Stimulated activated CD4-positive, alpha-beta T cell treated with anti-CD3 and anti-CD28 coated beads, TNF-alpha, amount 100 ng/mL, for 4 hours (primary cell): Measurements from ENCODE around the gene FLT3.
"Not testable (repeated sequence)": the region's sequence is repeated elsewhere in the genome, so short reads cannot be mapped to it uniquely, and the experiment has no call there.

ENCODE experiments used
- DNase-seq, 3 experiments: peaks; one replicate each; pipeline ENCODE4 v3.0.0-alpha.2; 2020; ENCODE audit warnings: low read depth in 3 of 3

FLT3 gene

DNA sequence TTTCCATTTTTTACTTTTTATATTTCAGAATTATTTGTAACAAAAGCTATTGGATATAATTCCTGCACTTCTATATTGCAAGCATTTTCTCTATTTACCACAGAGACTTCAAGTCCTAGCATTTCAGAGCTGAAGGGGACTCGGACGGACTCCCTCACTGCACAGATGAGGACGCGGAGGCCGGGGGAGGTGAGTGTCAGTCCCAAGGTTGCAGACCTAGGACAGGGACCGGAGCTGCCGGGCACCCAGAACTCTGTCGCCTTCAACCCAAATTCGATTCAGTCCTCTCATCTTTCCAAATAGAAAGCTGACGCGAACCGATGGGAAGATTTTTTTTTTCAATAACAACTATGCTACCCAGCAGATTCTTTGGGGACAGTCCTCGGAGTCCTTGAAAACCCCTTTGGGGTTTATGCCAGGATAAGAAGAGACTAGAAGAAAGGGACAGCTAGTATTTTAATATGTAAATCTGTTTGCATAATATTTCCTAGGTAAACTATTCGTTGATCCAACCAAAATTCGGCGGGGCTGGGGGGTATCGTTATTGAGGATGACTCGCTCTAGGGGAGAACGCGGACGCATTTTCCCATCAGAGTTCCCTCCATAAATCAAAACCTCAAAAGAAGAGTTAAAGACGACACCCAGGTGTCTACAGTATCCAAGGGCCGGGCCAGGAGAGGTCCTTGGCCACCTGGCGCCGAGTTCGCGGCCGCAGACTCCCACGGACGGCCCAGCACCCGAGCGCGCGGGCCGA lies 803 bp downstream of the FLT3 start:
- no peak for DNase-seq

DNA sequence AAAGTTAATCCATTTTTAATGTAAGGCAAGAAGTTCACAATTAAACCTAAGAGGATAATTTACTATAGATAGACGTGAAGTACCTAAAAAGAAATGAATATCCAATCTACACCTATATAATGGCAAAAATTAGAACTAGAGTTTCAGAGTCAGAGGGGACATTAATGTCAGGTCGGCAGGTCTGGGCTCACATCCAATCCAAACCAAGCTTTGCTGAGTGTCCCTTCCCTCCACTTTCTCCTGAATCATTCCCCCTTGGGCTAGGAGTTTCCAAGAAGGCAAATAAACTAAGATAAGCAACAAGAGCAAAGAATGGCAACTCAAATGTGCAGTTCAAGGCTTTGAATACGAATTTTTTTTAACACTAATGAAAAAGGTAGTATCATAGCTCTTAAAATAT lies 2.9 kb downstream of the FLT3 start:
- DNase-seq: no peak

DNA sequence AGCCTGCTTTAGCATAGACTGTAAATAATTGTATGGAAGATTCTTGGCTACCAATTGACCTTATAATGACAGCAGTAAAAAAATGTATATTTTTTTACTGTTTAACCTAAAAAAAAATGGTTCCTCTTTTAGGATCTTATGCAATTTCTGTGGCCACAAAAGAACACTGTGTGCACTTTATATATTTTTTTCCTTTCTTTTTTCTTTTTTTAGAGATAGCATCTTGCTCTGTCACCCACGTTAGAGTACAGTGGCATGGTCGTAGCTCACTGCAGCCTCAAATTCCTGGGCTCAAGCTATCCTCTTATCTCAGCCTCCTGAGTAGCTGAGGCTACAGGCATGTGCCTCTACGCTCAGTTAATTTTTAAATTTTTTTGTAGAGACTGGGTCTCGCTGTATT lies 6.1 kb downstream of the FLT3 start:
- DNase-seq: no peak

DNA sequence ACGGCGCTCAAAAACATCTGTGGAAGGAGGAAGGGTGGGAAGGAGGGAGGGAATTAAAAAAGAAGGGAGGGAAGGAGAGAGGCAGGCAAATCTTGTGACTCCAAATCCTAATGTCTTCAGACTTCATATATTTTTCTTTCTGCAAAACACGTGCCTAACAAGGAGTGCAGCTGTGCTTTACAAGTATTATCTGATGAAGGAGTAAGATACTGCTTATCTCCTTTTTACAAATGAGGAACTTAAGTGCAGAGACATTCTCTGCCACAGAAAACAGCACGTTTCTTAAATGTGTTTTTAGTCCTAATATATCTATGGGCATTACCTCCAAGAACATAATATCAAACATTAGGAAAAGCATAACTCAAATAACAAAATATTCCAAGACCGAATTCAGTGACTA lies 6.5 kb downstream of the FLT3 start:
- no peak for DNase-seq

DNA sequence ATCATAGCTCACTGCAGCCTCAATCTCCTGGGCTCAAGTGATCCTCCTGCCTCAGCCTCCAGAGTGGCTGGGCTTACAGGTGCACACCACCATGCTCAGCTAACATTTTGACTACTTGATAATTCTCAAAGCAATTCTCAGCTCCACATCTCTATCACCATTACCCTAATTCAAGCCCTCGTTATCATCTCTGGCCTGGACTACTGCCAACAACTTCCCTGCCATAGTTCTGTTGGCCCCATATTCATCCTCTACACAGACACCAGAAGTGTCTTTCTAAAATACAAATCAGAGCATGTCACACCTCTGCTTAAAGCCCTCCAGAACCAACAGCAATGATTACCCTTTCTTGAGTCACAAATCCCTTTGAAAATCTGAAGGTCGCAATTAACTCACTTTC lies 7.9 kb downstream of the FLT3 start:
- no peak for DNase-seq

DNA sequence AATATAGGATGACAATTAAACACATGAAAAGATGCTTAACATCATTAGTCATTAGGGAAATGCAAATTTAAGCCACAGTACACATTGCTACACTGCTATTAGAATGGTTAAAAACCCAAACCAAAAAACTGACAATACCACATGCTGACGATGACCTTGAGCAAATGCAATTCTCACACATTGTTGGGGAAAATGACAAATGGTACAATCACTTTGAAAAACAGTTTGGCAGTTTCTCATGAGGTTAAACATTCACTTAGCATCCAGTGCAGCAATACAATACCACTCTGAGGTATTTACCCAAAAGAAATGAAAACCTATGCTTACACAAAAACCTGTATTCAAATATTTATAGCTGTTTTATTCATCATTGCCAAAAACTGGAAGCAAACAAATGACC lies 11.3 kb downstream of the FLT3 start:
- DNase-seq: no peak

DNA sequence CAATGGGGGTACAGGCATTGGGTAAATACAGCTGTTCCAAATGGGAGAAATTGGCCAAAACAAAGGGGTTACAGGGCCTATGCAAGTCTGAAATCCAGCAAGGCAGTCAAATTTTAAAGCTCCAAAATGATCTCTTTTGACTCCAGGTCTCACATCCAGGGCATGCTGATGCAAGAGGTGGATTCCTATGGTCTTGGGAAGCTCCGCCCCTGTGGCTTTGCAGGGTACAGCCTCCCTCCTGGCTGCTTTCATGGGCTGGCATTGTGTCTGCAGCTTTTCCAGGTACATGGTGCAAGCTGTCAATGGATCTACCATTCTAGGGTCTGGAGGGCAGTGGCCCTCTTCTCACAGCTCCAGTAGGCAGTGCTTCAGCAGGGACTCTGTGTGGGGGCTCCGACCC lies 22.6 kb downstream of the FLT3 start:
- DNase-seq: not testable (repeated sequence)

DNA sequence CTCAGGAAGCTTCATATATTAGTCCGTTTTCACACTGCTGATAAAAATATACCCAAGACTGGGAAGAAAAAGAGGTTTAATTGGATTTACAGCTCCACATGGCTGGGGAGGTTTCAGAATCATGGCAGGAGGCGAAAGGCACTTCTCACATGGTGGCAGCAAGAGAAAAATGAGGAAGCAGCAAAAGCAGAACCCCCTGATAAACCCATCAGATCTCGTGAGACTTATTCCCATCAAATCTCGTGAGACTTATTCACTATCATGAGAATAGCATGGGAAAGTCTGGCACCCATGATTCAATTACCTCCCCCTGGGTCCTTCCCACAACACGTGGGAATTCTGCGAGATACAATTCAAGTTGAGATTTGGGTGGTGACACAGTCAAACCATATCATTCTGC lies 23.1 kb downstream of the FLT3 start:
- no peak for DNase-seq

DNA sequence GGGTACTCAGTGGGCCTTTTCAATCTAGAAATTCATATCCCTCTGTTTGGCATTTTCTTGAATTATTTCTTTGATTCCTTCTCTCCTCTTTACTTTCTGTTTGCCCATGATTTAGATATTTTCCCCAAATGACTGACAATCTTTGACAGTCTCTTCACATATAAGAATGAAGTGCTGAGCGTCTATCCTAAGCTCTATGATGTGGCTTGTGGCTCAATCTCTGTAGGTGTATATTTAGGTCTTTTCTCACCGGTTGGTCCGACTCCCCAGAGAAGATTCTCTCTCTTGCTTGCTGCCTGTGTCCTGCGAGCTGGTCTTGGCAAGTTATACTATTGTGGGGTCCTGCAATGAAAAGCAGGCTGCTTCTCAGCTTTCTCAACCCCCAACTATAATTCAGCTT lies 29.0 kb downstream of the FLT3 start:
- no peak for DNase-seq

DNA sequence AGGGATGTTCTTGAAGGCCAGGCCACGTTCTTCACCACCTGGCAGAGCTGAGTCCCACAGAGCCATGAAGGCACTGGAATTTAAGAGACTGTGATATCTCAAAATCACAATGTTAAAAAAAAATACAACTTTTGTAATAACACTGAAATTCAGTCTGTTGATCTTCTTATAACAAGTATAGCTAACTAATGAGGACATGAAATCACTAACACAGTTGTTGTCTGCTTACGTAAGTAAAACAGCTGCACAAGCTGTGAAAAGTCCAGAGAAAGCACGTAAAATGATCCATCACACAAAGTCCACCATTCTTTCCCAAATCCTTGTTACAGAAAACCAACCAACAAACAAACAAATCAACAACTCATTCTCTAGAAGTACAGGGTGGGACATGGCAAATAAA lies 32.9 kb downstream of the FLT3 start:
- no peak for DNase-seq

DNA sequence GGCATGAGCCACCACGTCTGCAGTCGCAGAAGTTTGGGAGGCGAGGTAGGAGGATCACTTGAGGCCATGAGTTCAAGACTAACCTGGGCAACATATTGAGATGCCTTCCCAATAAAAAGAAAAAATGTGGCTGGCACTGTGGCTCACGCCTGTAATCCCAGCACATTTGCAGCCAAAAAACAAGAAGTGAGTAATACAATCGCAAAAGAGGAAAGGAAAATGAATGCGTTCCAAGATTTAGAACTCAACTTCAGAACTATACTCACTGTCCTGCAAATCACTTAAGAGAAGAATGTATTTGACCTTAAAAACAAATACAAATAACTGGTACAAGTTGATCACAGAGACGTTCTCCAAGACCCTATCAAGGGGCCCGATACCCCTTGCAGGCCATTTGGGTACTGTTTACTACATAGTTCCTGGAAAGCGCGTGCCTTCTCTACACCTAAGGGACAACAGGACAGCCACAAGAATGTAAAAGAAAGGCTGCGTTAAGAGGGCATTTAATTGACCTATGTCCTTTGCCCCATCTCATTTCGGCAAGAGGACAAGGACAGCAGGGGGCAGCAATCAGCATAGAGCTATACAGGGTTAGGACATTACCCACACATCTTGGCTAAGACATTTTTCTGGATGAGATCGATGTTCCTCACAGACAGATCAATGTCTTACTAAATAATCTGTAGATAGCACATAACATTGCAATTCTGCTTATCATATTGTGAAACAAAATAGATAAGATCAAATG lies 41.3 kb downstream of the FLT3 start:
- DNase-seq: peak in 1 of 3 experiments; percentile 9

DNA sequence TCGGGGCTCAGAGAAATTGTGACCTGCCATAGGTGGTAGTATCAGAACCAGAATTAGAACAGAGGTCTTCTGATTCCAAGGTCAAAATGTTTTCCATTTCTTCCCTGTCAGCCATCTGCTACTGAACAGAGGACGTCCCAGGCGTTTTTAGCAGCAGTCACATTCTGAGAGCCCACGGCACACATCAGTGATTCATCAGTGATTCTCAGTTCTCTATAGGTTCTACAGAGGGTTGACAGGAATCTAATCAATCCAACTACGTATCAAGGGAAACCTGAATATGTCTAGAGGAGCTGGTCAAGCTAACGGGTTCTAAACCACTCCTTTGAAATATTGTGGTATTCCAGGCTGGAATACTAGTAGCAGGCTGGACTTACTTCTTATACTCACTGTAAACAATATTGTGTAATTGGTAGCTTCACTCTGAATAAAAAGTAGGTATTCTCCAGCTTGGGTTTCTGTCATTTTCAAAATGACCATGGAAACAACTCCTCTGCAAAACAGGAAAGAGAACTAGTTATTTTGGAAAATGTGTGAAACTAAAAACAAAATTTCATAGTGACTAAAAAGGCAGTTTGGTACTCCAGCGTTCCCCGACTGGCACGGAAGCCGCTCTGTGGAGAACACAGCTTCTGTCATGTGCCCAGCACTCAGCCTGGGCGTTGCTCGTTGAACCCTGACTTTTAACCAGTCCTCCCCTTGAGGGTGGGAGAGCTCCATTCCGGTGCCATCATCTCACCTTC lies 43.2 kb downstream of the FLT3 start:
- DNase-seq: no peak

DNA sequence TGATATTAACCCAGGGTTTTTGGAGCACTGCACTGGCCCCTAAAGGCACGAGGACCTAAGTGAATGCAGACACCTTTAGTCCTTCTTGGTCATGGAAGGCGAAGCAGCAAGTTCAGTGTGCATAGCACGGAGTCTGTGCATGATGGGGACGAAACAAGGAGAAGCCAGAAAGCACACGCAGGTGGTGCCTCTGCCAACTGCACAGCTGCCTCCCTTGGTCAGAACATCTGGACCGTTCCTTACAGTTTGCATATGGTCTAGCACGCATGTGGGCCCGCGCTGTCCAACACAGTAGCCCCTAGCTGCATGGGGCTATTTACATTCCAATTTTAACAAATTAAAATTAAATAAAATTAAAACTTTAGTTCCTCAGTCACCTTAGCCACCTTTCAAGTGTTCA lies 44.0 kb downstream of the FLT3 start:
- DNase-seq: no peak

DNA sequence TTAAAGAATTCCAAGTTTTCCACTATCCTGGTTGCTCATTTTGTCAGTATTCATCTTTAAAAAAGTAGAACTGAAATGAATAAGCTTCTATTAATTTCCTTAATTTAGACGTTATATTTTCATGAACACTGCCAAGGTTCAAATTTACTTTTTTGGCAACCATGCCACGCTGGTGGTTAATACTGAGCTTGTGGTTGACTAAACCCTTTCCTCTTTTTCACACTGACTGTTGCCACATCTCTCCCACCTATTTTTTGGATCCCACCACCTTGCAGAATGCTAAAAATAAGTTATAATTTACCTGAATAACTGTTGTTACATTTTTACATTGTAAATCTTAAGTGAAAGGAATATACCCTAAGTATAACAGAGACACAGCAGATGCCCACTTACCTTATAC lies 45.0 kb downstream of the FLT3 start:
- DNase-seq: no peak

DNA sequence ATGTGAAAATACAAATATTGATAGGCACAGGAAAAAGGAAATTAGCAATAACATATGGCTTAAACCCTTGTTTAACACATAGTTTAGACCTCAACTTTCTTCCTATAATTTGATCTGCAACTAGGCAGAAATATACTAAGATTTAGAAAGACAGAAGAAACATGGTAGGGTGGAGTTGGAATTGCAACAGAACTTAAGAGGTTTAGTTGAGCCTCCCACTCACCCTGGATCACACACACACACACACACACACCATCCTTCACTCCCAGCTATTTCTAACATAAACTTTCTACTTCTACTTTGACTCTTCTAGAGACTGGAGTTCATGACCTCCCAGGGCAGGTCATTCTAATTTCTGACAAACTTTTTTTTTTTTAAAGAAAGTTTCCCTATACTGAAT lies 47.4 kb downstream of the FLT3 start:
- no peak for DNase-seq

DNA sequence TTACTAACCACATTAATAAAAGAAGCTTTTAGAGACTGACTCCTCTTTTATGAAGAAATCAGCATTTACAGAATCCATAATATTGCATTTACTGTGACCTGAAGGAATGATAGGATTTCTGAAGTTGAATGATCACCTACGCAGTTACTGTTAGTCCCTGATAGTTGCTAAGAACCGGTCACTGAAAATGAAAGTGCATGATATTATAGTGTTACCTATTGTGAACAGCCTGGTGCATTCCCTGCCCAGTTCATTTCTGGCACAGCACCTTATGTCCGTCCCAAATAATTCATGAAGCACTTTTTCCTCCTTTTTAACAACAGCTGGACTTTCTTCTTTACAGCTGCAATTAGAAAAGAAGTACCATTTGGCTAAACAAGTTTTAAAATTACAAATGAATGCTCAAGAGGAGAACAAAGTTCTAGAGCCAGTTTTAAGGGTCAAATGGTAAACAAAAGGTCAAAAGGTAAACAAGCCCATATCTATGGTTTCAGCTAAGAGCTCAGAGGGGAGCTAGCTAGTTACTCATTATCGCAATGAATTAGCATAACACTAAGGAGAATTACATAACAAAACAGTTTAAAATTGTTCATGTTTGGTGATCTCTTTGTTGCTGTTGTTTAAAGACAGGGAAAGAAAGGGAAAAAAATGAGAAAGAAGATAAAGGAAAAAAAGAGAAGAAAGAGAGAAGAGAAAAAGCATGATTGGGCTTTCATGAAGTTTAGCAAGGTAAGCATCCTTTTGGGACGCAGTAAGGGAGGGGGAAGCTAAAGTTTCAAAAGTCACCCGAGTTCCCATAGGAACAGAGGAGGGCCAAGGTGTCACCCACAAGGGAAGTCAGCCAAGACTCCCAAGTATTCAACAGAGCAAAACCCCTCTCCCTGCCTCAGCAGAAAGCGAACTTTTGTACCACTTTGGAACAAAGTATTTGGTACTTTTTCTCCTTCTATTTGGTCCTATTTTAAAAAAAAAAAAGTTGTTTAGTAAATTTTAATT lies 50.2 kb downstream of the FLT3 start:
- DNase-seq: no peak

DNA sequence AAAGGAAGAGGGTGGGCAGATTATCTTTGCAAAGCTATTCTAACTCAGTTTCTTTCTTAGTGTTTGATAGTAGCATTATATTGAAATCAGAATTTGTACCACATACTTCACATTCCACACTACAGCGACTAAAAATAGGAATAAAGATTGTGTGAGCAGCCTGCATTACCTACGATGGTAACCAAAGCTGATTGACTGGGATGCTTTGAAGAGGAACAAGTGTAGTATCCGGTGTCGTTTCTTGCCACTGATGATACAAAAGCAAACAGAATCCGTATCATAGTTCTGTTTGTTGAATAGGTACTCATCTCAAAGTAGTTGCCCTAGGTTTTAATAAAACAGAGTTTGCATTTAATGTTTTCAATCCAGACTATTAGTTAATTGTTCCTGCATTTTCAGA lies 51.2 kb downstream of the FLT3 start:
- DNase-seq: no peak

DNA sequence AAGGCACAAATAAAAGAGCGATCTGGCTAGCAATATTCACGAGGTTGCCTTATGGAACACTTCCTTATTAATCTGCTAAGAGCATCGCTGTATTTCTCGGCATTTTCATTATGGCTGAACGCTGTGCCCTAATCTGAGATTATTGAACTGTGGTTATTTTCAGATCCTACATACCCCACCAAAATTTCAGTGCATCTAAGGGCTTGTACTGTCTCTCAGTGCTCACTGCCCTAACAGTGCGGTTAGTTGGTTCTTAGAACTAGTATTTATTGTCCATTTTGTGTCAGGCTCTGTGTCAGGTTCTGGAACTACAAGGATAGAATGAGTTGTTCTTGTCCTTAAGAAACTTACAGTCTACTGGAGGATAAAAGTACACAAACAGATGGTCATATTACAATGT lies 51.6 kb downstream of the FLT3 start:
- DNase-seq: no peak

DNA sequence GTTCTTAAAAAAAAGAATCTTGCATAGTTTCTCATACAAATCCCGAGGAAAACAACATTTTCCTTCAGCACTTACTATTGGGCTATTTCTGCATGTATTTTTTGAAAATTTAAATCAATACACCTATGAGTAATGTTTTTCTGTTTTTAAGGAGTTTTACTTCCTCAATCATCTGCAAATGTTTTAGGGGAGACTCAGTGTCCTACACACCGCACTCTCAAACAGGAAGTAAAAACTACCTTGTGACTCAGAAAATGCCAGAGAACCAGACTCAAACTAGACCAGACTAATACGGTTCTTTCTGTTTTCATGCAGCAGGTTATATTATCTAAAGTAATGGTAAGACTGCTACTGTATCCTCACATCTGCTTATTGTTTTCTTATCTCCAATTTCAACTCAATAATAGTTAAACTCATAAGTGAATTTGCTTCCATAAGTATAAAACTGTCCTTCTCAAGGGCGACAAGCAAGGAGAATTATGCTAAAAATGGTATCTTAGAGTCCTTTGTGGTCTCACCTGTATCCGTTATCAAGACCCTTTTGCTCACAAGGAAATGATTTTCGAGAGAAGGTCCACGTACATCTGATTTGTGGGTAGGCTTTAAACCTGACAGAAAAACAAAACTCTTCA lies 52.5 kb downstream of the FLT3 start:
- no peak for DNase-seq

DNA sequence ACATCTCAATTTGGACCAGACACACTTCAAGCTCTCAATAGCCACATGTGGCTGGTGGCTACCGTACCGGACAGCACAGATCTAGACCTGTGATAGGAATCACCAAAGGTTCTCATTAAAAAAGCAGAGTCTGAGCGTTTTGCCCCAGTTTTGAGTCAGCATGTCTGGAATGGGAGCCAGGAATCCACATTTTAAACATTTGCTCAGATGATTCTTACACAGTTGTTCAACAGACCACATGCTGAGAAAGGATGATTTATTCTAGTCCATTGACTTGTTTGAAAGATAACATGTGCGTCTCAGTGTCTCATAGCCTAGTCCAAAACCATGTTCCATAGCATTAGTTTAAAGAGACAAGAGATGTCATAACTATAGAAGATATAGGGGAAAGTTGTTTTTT lies 53.4 kb downstream of the FLT3 start:
- no peak for DNase-seq

DNA sequence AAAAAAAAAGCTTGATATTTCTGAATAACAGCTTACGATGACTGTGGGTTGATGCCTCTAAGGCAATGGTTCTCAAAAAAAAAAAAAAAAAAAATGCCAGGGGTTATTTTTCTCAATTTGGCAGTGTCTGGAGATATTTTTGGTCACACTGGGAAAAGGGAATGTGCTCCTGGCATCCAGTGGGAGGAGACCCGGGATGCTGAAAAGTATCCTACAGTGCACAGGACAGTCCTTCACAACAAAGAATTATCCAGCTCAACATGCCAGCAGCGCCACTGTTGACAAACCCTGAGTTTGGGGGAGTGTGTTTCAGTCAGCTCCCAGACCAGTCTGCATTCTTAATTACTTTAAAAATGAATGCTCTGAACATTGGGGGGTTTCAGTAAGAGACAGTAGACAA lies 54.5 kb downstream of the FLT3 start:
- no peak for DNase-seq
